Activated T-helper 2 cell treated with anti-CD3 and anti-CD28 coated beads, Interferon-gamma antibody, Interleukin-2, Interleukin-4, amounts not matched to agents 10 μg/mL and 5 μg/mL and 100 μg/mL, durations not matched to agents 14 hours and 24 hours and 36 hours (primary cell): ENCODE results near the gene ATP5F1C. TPM values are rescaled to one million over a fixed set of nuclear protein-coding genes. Genes with fewer than 3 reads are reported as not detected.
A peak's percentile ranks its signal among the peaks of the same experiment; 100 is the strongest.

Source experiments
- DNase-seq: peaks from one replicate; pipeline ENCODE4 v3.0.0; 2021; ENCODE audit warnings: low spot score
- H3K27ac Mint-ChIP-seq: one replicate; pipeline ENCODE4 v1.8.0; 2021; ENCODE audit warnings: mixed read lengths
- H3K27me3 Mint-ChIP-seq: one replicate; pipeline ENCODE4 v1.8.0; 2021; ENCODE audit warnings: low read depth, mixed read lengths
- H3K36me3 Mint-ChIP-seq: one replicate; pipeline ENCODE4 v1.8.0; 2021; ENCODE audit warnings: low read depth, mixed read lengths
- H3K4me1 Mint-ChIP-seq: one replicate; pipeline ENCODE4 v1.8.0; 2021; ENCODE audit warnings: low read depth, mixed read lengths
- H3K4me3 Mint-ChIP-seq: one replicate; pipeline ENCODE4 v1.8.0; 2021; ENCODE audit warnings: low read depth, mild to moderate bottlenecking, moderate library complexity, mixed read lengths
- H3K9me3 Mint-ChIP-seq: one replicate; pipeline ENCODE4 v1.8.0; 2021; ENCODE audit warnings: mixed read lengths
- intact Hi-C: fragments of 100-400 bp; cut with micrococcal nuclease; formaldehyde crosslinking; loops from one replicate; pipeline ENCODE4 v1.15.1; 2023
- total RNA-seq: library from RNA; stranded (reverse); gene quantifications from 2 replicates; pipeline ENCODE4 v1.2.3, GENCODE V29; 2022

ATP5F1C gene
- total RNA-seq, 1 donor from 2014 or later, result 403 TPM

DNA sequence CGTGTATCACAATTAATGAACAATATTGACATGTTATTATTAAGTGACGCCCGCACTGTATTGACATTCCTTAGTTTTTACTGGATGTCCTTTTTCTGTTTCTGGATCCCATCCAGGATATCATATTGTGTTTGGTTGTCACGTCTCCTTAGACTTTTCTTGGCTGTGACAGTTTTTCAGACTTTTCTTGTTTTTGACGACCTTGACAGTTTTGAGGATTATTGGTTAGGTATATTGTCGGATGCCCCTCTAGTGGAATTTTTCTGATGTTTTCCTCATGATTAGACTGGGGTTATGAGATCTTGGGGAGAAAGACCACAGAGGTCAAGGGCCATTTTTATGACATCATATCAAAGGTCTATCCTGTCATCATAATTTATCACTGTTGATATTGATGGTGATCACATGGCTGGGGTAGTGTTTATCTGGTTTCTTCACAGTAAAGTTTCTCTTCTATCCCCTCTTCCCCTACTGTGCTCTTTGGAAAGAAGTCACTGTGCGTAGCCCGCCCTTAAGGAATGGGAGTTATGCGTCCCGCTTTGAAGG lies 41.4 kb downstream of the ATP5F1C start:
- peaks cover 7% of the 10 kb centered on the region for H3K4me1 Mint-ChIP-seq
- H3K36me3 Mint-ChIP-seq, result peaks cover 47% of the 10 kb centered on the region
- H3K27ac Mint-ChIP-seq, result no peak overlapping the region
- no peaks in the 10 kb centered on the region for H3K9me3 Mint-ChIP-seq
- intact Hi-C loops, result no loop called here
- no peak for DNase-seq
- no peak overlapping the region for H3K4me3 Mint-ChIP-seq
- no peaks in the 10 kb centered on the region for H3K27me3 Mint-ChIP-seq

DNA sequence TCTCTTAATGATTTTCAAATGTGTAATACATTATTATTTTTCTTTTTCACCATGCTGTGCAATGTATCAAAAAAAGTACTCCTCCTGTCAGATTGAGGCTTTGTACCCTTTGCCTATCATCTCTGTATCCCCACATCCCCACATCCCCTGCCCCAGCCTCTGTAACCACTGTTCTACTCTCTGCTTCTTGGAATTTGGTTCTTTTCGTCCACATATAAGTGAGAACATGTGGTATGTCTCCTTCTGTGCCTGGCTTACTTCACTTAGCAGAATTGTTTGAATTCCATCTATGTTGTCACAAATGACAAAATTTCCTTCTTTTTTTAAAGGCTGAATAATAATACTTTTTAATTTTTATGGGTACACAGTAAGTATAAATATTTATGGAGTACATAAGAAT lies 44.1 kb downstream of the ATP5F1C start:
- Mint-ChIP-seq H3K4me1 (peaks cover 6% of the 10 kb centered on the region), H3K4me3 (no peak overlapping the region), H3K36me3 (peaks cover 46% of the 10 kb centered on the region), H3K9me3 (no peaks in the 10 kb centered on the region), H3K27ac (no peak overlapping the region), H3K27me3 (no peaks in the 10 kb centered on the region)
- no peak for DNase-seq
- intact Hi-C loops, result no loop called here

DNA sequence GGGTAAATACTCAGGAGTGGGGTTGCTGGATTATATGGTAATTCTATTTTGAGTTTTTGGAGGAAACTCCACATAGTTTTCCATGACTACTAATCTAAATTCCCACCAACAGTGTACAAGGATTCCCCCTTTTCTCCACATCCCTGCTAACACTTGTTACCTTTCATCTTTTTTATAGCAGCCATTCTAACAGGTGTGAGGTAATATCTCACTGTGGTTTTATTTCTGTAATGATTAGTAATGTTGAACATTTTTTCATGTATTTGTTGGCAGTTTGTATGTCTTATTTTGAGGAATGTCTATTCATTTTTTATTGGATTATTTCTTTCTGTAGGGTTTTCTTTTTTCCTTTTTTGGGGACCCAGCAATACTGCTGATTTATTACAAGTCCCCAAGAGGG lies 45.2 kb downstream of the ATP5F1C start:
- H3K9me3 Mint-ChIP-seq, result no peaks in the 10 kb centered on the region
- H3K4me3 Mint-ChIP-seq, result no peak overlapping the region
- peaks cover 39% of the 10 kb centered on the region for H3K36me3 Mint-ChIP-seq
- H3K27ac Mint-ChIP-seq, result no peak overlapping the region
- H3K27me3 Mint-ChIP-seq, result no peaks in the 10 kb centered on the region
- intact Hi-C loops, result no loop called here
- H3K4me1 Mint-ChIP-seq, result peaks cover 6% of the 10 kb centered on the region
- no peak for DNase-seq

DNA sequence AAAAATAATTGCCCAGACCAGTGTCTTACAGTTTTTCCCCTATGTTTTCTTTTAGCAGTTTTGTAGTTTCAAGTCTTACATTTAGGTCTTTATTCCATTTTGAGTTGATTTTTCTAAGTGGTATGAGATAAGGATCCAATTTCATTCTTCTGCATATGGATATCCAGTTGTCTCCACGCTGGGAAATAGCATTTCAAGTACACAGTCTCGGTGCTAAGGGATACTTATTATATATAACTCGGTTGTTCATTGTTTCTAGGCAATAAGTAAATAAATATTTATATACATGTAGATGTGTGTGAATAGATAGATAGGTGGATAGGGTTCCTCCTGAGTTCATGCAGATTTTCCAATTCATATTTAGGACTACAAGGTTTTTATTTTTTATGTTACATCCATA lies 46.3 kb downstream of the ATP5F1C start:
- intact Hi-C loops, result no loop called here
- Mint-ChIP-seq H3K27me3 (no peaks in the 10 kb centered on the region), H3K4me1 (peaks cover 6% of the 10 kb centered on the region), H3K36me3 (peaks cover 34% of the 10 kb centered on the region), H3K27ac (peak overlapping the region; percentile 14), H3K9me3 (no peaks in the 10 kb centered on the region), H3K4me3 (no peak overlapping the region)
- no peak for DNase-seq

- no peak overlapping the region for H3K4me3 Mint-ChIP-seq
- peaks cover 28% of the 10 kb centered on the region for H3K36me3 Mint-ChIP-seq
- no peak overlapping the region for H3K27ac Mint-ChIP-seq
- H3K27me3 Mint-ChIP-seq, result no peaks in the 10 kb centered on the region
- intact Hi-C loops, result no loop called here
- peaks cover 4% of the 10 kb centered on the region for H3K4me1 Mint-ChIP-seq
- no peaks in the 10 kb centered on the region for H3K9me3 Mint-ChIP-seq
- no peak for DNase-seq
Measured at GRCh38 chr10:7836571-7836970, 48.6 kb downstream of the ATP5F1C start.

DNA sequence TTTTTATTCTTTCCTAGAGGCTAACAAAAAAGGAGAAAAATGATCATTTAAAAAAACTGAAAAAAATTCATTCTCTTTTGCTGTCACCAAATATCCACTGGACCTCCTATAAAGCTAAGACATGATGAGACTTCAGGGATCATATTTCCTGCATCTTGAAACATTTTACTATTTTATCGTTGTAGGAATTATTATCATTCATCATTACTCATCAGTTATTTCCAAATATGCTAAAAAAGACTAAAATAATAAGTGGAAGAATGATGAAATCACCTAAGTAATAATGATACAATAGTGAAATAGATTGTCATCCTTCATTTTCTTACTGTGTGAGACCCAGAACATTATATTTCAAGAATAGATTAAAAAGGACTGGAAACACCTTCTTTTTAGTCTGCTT lies 58.6 kb downstream of the ATP5F1C start:
- Mint-ChIP-seq H3K27me3 (no peaks in the 10 kb centered on the region), H3K4me1 (no peaks in the 10 kb centered on the region), H3K9me3 (no peaks in the 10 kb centered on the region), H3K4me3 (no peak overlapping the region), H3K27ac (no peak overlapping the region), H3K36me3 (peaks cover 7% of the 10 kb centered on the region)
- intact Hi-C loops, result no loop called here
- no peak for DNase-seq

GRCh38 chr10:7853226-7853842 lies 65.4 kb downstream of the ATP5F1C start:
- H3K27me3 Mint-ChIP-seq, result no peaks in the 10 kb centered on the region
- intact Hi-C loops, result no loop called here
- DNase-seq, result no peak
- peaks cover 2% of the 10 kb centered on the region for H3K9me3 Mint-ChIP-seq
- peaks cover 18% of the 10 kb centered on the region for H3K36me3 Mint-ChIP-seq
- H3K4me1 Mint-ChIP-seq, result peaks cover 2% of the 10 kb centered on the region
- no peak overlapping the region for H3K27ac Mint-ChIP-seq
- H3K4me3 Mint-ChIP-seq, result no peak overlapping the region

DNA sequence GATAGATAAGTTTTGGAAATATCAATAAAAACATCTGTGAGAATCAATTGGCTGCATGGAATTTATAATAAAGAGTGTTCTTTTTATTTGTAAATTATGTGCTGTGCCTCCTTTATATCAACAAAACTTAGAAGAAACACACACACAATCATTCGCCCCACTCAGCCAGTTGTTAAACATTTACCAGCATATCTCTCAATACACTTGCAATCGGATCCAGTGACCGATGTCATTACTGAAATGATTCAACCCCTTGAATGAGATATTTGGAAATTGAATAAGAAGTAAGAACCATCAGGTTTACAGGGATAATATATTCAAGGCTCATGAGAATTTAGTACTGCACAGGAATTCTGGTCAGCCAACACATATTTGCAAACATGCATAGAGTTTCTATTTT lies 65.9 kb downstream of the ATP5F1C start:
- intact Hi-C loops, result no loop called here
- H3K4me3 Mint-ChIP-seq, result no peak overlapping the region

GRCh38 chr10:7855205-7855604 lies 67.2 kb downstream of the ATP5F1C start:
- Mint-ChIP-seq H3K36me3 (peaks cover 27% of the 10 kb centered on the region), H3K4me3 (no peak overlapping the region), H3K27me3 (no peaks in the 10 kb centered on the region), H3K9me3 (peaks cover 10% of the 10 kb centered on the region), H3K27ac (no peak overlapping the region), H3K4me1 (peaks cover 2% of the 10 kb centered on the region)
- intact Hi-C loops, result no loop called here
- no peak for DNase-seq

More for the DNA sequence above, 65.9 kb downstream of the ATP5F1C start:
- H3K9me3 Mint-ChIP-seq, result peaks cover 4% of the 10 kb centered on the region
- no peaks in the 10 kb centered on the region for H3K27me3 Mint-ChIP-seq
- DNase-seq, result no peak
- H3K27ac Mint-ChIP-seq, result no peak overlapping the region
- H3K36me3 Mint-ChIP-seq, result peaks cover 20% of the 10 kb centered on the region
- H3K4me1 Mint-ChIP-seq, result peaks cover 2% of the 10 kb centered on the region

- DNase-seq, result no peak
- peaks cover 15% of the 10 kb centered on the region for H3K9me3 Mint-ChIP-seq
- intact Hi-C loops, result no loop called here
- no peak overlapping the region for H3K27ac Mint-ChIP-seq
- H3K4me1 Mint-ChIP-seq, result peaks cover 2% of the 10 kb centered on the region
- H3K27me3 Mint-ChIP-seq, result no peaks in the 10 kb centered on the region
- peaks cover 28% of the 10 kb centered on the region for H3K36me3 Mint-ChIP-seq
- H3K4me3 Mint-ChIP-seq, result no peak overlapping the region
Measured at GRCh38 chr10:7856678-7857077, 68.7 kb downstream of the ATP5F1C start.

GRCh38 chr10:7857262-7857661 lies 69.3 kb downstream of the ATP5F1C start:
- Mint-ChIP-seq H3K4me3 (no peak overlapping the region), H3K9me3 (peaks cover 21% of the 10 kb centered on the region), H3K27ac (no peak overlapping the region), H3K36me3 (peaks cover 32% of the 10 kb centered on the region), H3K4me1 (peaks cover 2% of the 10 kb centered on the region), H3K27me3 (no peaks in the 10 kb centered on the region)
- intact Hi-C loops, result no loop called here
- DNase-seq, result no peak
